Fibroblast of villous mesenchyme (primary cell): Measurements from ENCODE around the gene TIAM1. TPM values are rescaled to one million over a fixed set of nuclear protein-coding genes. Genes with fewer than 3 reads are reported as not detected.

Source experiments
- DNase-seq: peaks from one replicate; pipeline ENCODE4 v3.0.0-alpha.2; 2010; ENCODE audit warnings: low read depth
- H3K4me3 ChIP-seq: 2 replicates; pipeline ENCODE4 v1.5.1; 2011; ENCODE audit warnings: low read depth, mild to moderate bottlenecking, low read length
- CTCF ChIP-seq: IDR thresholded peaks from 2 replicates; pipeline ENCODE4 v1.5.1; 2012; ENCODE audit warnings: low read depth, mild to moderate bottlenecking, low read length; ENCODE audit not compliant: insufficient read depth
- total RNA-seq: library from RNA; depleted of rRNA; stranded (reverse); fragments of >200 nt; gene quantifications from 2 replicates; pipeline ENCODE4 v1.2.3, GENCODE V29; 2012

Gene TIAM1
- total RNA-seq, 1 donor: 0.43 TPM

- no peak for TF ChIP-seq CTCF
- DNase-seq: no peak
- no peak overlapping the region for H3K4me3 ChIP-seq
Measured at GRCh38 chr21:31346256-31346821, 2.3 kb upstream of the TIAM1 start.

GRCh38 chr21:31345136-31345535 lies 1.1 kb upstream of the TIAM1 start:
- TF ChIP-seq CTCF: no peak
- no peak overlapping the region for H3K4me3 ChIP-seq
- DNase-seq: no peak

- no peak for DNase-seq
- no peak for TF ChIP-seq CTCF
- peak overlapping the region; percentile 52 for H3K4me3 ChIP-seq
Measured at GRCh38 chr21:31343030-31343510, 991 bp downstream of the TIAM1 start.

- H3K4me3 ChIP-seq: no peak overlapping the region
- no peak for TF ChIP-seq CTCF
- no peak for DNase-seq
Measured at GRCh38 chr21:31342348-31342747, 1.7 kb downstream of the TIAM1 start.

- no peak overlapping the region for H3K4me3 ChIP-seq
- no peak for TF ChIP-seq CTCF
- no peak for DNase-seq
Measured at GRCh38 chr21:31340942-31341487, 3.0 kb downstream of the TIAM1 start.

- no peak for TF ChIP-seq CTCF
- H3K4me3 ChIP-seq: no peak overlapping the region
- no peak for DNase-seq
Measured at GRCh38 chr21:31340514-31340913, 3.5 kb downstream of the TIAM1 start.

- TF ChIP-seq CTCF: no peak
- H3K4me3 ChIP-seq: no peak overlapping the region
- no peak for DNase-seq
Measured at GRCh38 chr21:31339721-31340120, 4.3 kb downstream of the TIAM1 start.
